Spinal cord (tissue), 10 donors: Measurements from ENCODE around the gene AKAIN1. TPM values are rescaled to one million over a fixed set of nuclear protein-coding genes. Genes with fewer than 3 reads are reported as not detected.
A peak's percentile ranks its signal among the peaks of the same experiment; 100 is the strongest.

ENCODE experiments used
- DNase-seq, 6 donors: peaks; one replicate each; pipeline versions ENCODE4 v3.0.0 to v3.0.0-alpha.2; 2013 to 2015; ENCODE audit warnings: low spot score in 6 of 6, low read depth in 4 of 6
- H3K27ac ChIP-seq: one replicate; pipeline ENCODE4 v1.5.1; 2013; ENCODE audit warnings: low read depth, low read length, control low read depth
- H3K27me3 ChIP-seq: one replicate; pipeline ENCODE4 v1.6.1; 2013; ENCODE audit warnings: low read length; ENCODE audit not compliant: control insufficient read depth, insufficient read depth
- H3K36me3 ChIP-seq: one replicate; pipeline ENCODE4 v1.6.1; 2013; ENCODE audit warnings: low read length; ENCODE audit not compliant: control insufficient read depth, insufficient read depth
- H3K4me1 ChIP-seq: one replicate; pipeline ENCODE4 v1.6.1; 2013; ENCODE audit warnings: low read length; ENCODE audit not compliant: control insufficient read depth, insufficient read depth
- H3K4me3 ChIP-seq: one replicate; pipeline ENCODE4 v1.5.1; 2013; ENCODE audit warnings: low read depth, low read length, control low read depth
- H3K9me3 ChIP-seq: one replicate; pipeline ENCODE4 v1.6.1; 2013; ENCODE audit warnings: low read length; ENCODE audit not compliant: control insufficient read depth, insufficient read depth
- WGBS: methylation state at CpG from one replicate; pipeline ENCODE4 v1.1.5; 2013; ENCODE audit warnings: missing lambda C conversion rate; ENCODE audit not compliant: insufficient coverage; 5-methylcytosine and 5-hydroxymethylcytosine counted together
- polyA plus RNA-seq, 2 donors: library from polyadenylated mRNA; unstranded; fragments of 120-200 nt; gene quantifications; one replicate each; pipeline ENCODE4 v1.2.1, GENCODE V29; 2013; ENCODE audit not compliant: insufficient read length in 2 of 2
- total RNA-seq, 2 donors: library from RNA; depleted of rRNA in 1 of 2; stranded (reverse); fragments of 120-200 nt in 1 of 2; fragments of >200 nt in 1 of 2; gene quantifications; one replicate each; pipeline versions ENCODE4 v1.2.3 to v1.2.4, GENCODE V29; 2013 to 2014
- donor health status: healthy.

The AKAIN1 gene
- total and polyA plus RNA-seq, 4 donors = 0.77 to 2.8 (median 2.0) TPM

DNA sequence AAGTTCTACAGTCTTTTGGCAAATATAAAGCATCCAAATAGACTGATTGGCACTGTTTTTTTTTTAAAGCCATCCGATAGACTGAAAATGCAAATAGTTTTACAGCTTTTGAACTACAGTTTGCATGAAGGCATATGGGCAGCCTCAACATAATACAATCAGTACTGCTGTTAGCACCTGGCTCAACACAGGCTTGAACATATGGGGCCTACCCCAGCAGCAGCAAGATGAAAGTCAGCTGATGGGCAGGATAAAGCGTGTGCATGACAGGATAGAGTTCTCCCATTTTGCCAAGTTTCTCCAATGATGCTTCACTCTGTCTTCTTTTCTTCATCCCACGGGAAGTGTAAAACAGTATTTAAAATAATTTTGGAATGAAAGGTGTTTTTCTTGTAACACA lies 1.3 kb upstream of the AKAIN1 start:
- Histone ChIP-seq H3K36me3 (no peaks in the 10 kb centered on the region), H3K27me3 (peaks cover 34% of the 10 kb centered on the region), H3K4me1 (peaks cover 16% of the 10 kb centered on the region), H3K27ac (no peak overlapping the region), H3K4me3 (no peak overlapping the region), H3K9me3 (no peaks in the 10 kb centered on the region)
- peak in 2 of 6 donors; percentile 11 to 43 for DNase-seq
- 57% methylated on average over 1 of the region's 3 CpGs for WGBS

GRCh38 chr18:5197461-5197860 lies 404 bp upstream of the AKAIN1 start:
- Histone ChIP-seq H3K27me3 (peaks cover 34% of the 10 kb centered on the region), H3K4me3 (peak overlapping the region; percentile 13), H3K36me3 (no peaks in the 10 kb centered on the region), H3K27ac (no peak overlapping the region), H3K9me3 (no peaks in the 10 kb centered on the region), H3K4me1 (peaks cover 16% of the 10 kb centered on the region)
- WGBS = 9% methylated on average over 15 of the region's 18 CpGs
- no peak for DNase-seq

GRCh38 chr18:5196253-5197031 lies 615 bp downstream of the AKAIN1 start:
- DNase-seq = peak in 2 of 6 donors; percentile 46 to 57
- under 1% methylated on average over 36 of the region's 50 CpGs for WGBS
- peaks cover 16% of the 10 kb centered on the region for H3K4me1 ChIP-seq
- no peak overlapping the region for H3K27ac ChIP-seq
- no peaks in the 10 kb centered on the region for H3K9me3 ChIP-seq
- H3K36me3 ChIP-seq = no peaks in the 10 kb centered on the region
- peaks cover 34% of the 10 kb centered on the region for H3K27me3 ChIP-seq
- peak overlapping the region; percentile 10 for H3K4me3 ChIP-seq

GRCh38 chr18:5195656-5196055 lies 1.4 kb downstream of the AKAIN1 start:
- H3K27me3 ChIP-seq = peaks cover 34% of the 10 kb centered on the region
- H3K9me3 ChIP-seq = no peaks in the 10 kb centered on the region
- no peaks in the 10 kb centered on the region for H3K36me3 ChIP-seq
- peaks cover 16% of the 10 kb centered on the region for H3K4me1 ChIP-seq
- no peak overlapping the region for H3K27ac ChIP-seq
- DNase-seq = peak in 2 of 6 donors; percentile 3 to 31
- no peak overlapping the region for H3K4me3 ChIP-seq
- WGBS = 29% methylated on average over 1 of the region's 2 CpGs

- H3K27me3 ChIP-seq = no peaks in the 10 kb centered on the region
- no peaks in the 10 kb centered on the region for H3K36me3 ChIP-seq
- H3K4me3 ChIP-seq = no peak overlapping the region
- H3K4me1 ChIP-seq = no peaks in the 10 kb centered on the region
- no peaks in the 10 kb centered on the region for H3K9me3 ChIP-seq
- no CpG with 5 or more reads among the region's 3 CpGs for WGBS
- DNase-seq = no peak
- H3K27ac ChIP-seq = no peak overlapping the region
These were observed 16.8 kb downstream of the AKAIN1 start for GRCh38 chr18:5180254-5180653.

- Histone ChIP-seq H3K36me3 (no peaks in the 10 kb centered on the region), H3K27me3 (no peaks in the 10 kb centered on the region), H3K27ac (no peak overlapping the region), H3K9me3 (no peaks in the 10 kb centered on the region), H3K4me3 (no peak overlapping the region), H3K4me1 (no peaks in the 10 kb centered on the region)
- WGBS = no CpG with 5 or more reads among the region's 1 CpG
- DNase-seq = no peak
These were observed 18.5 kb downstream of the AKAIN1 start for GRCh38 chr18:5178519-5178918.

- Histone ChIP-seq H3K4me3 (no peak overlapping the region), H3K27me3 (no peaks in the 10 kb centered on the region), H3K4me1 (no peaks in the 10 kb centered on the region), H3K36me3 (no peaks in the 10 kb centered on the region), H3K9me3 (no peaks in the 10 kb centered on the region), H3K27ac (no peak overlapping the region)
- no CpG with 5 or more reads among the region's 5 CpGs for WGBS
- DNase-seq = no peak
These were observed 21.7 kb downstream of the AKAIN1 start for GRCh38 chr18:5175378-5175777.

DNA sequence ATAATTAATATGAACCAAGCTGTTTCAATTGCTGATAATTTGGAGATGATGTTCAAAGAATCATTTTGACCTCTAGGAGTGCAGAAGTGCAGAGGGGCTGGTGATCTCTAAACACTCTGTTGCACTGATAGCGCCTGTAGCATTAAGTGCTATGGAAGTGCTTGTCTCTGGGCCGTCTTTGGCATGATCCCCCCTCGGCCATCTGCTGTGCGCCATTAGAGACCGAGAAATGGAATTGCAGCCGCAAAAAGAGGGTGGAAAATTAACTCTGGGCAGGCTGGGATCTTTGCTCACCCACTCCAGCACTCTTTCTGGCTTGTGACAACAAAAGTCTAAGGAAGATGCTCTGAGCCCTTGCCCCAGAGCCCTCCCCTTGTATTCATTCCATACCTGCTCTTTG lies 23.4 kb downstream of the AKAIN1 start:
- DNase-seq = no peak
- 85% methylated on average over 5 of the region's 6 CpGs for WGBS
- H3K4me1 ChIP-seq = no peaks in the 10 kb centered on the region
- no peak overlapping the region for H3K4me3 ChIP-seq
- no peak overlapping the region for H3K27ac ChIP-seq
- no peaks in the 10 kb centered on the region for H3K27me3 ChIP-seq
- no peaks in the 10 kb centered on the region for H3K9me3 ChIP-seq
- H3K36me3 ChIP-seq = no peaks in the 10 kb centered on the region

DNA sequence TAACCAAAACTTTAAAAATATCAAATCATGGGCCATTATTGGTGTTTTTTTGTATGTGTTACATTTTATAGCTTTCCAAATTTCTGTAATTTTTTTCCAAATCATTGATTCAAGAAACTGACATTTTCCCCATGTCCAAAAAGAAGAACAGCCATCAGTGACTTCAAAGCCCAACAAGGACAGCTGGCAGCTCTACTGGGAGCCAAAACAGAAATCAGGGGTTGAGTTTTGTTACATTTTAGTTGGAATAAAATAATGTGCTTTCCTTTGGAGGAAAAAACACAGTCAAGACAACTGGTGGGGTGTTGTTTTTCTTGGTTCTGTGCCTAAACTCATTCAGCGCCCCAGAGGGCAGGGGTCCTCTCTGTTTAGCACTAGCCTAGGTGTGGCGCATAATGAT lies 23.8 kb downstream of the AKAIN1 start:
- DNase-seq = peak in 1 of 6 donors; percentile 33
- WGBS = no CpG with 5 or more reads among the region's 2 CpGs

GRCh38 chr18:5167831-5168230 lies 29.2 kb downstream of the AKAIN1 start:
- Histone ChIP-seq H3K9me3 (no peaks in the 10 kb centered on the region), H3K27me3 (no peaks in the 10 kb centered on the region), H3K4me1 (no peaks in the 10 kb centered on the region), H3K4me3 (no peak overlapping the region), H3K27ac (no peak overlapping the region), H3K36me3 (no peaks in the 10 kb centered on the region)
- WGBS = no CpG with 5 or more reads among the region's 2 CpGs
- DNase-seq = no peak

More for the DNA sequence above, 23.8 kb downstream of the AKAIN1 start:
- H3K27ac ChIP-seq = no peak overlapping the region
- H3K36me3 ChIP-seq = no peaks in the 10 kb centered on the region
- no peak overlapping the region for H3K4me3 ChIP-seq
- no peaks in the 10 kb centered on the region for H3K4me1 ChIP-seq
- no peaks in the 10 kb centered on the region for H3K27me3 ChIP-seq
- no peaks in the 10 kb centered on the region for H3K9me3 ChIP-seq
